ENCODE data around the gene OSM.

DNA sequence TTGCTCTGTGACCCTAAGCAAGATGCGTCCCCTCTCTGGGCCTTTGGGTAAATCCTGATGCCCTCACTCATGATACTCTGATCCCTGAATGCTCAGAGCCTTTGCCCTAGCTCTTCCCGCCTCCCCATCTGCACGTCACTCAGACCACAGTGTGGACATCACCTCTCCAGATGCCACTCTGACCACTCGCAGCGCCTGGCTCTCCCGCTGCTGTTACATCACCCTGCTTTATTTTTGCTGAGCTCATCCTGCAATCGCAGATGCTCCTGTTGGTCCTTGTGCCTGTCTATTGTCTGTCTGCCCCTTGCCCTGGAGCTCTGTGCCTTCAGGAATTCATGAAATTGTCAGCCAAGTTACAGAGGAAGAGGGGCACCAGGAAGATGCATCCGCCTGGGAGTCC lies 5.5 kb downstream of the OSM start:
- TF ChIP-seq, protein P1, sequence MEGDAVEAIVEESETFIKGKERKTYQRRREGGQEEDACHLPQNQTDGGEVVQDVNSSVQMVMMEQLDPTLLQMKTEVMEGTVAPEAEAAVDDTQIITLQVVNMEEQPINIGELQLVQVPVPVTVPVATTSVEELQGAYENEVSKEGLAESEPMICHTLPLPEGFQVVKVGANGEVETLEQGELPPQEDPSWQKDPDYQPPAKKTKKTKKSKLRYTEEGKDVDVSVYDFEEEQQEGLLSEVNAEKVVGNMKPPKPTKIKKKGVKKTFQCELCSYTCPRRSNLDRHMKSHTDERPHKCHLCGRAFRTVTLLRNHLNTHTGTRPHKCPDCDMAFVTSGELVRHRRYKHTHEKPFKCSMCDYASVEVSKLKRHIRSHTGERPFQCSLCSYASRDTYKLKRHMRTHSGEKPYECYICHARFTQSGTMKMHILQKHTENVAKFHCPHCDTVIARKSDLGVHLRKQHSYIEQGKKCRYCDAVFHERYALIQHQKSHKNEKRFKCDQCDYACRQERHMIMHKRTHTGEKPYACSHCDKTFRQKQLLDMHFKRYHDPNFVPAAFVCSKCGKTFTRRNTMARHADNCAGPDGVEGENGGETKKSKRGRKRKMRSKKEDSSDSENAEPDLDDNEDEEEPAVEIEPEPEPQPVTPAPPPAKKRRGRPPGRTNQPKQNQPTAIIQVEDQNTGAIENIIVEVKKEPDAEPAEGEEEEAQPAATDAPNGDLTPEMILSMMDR (IDR thresholded peaks at IDR 0.05): no peak
- TF ChIP-seq POLR2AphosphoS5 (IDR thresholded peaks at IDR 0.05; ENCODE audit: low read depth, low read length): no peak
